ENCODE measurements around the gene DNAJC12.
"Not testable (repeated sequence)": the region's sequence is repeated elsewhere in the genome, so short reads cannot be mapped to it uniquely, and the experiment has no call there.

Gene DNAJC12

GRCh38 chr10:67763499-67764011, 74.4 kb downstream of the DNAJC12 start:
- peak; percentile 80 for DNase-seq
- Histone ChIP-seq H3K27me3 (ENCODE audit: insufficient read depth, low read depth, severe bottlenecking) (peaks cover 50% of the 10 kb centered on the region), H3K4me3 (ENCODE audit: low read depth, low read length) (peak overlapping the region; percentile 79), H3K9me3 (ENCODE audit: severe bottlenecking) (peaks cover 8% of the 10 kb centered on the region), H3K27ac (peak overlapping the region; percentile 72), H3K36me3 (no peaks in the 10 kb centered on the region; the same call in 1 of the 2 replicates)
- no peak for TF ChIP-seq CTCF (IDR thresholded peaks at IDR 0.05; ENCODE audit: low read depth, low read length)

- H3K27me3 ChIP-seq (ENCODE audit: insufficient read depth, low read depth, severe bottlenecking) = peaks cover 54% of the 10 kb centered on the region
- not testable (repeated sequence) for H3K27ac ChIP-seq; DNase-seq; H3K36me3 ChIP-seq; H3K9me3 ChIP-seq (ENCODE audit: severe bottlenecking)
- H3K4me3 ChIP-seq (ENCODE audit: low read depth, low read length) = peak overlapping the region; percentile 79
Observed at GRCh38 chr10:67762567-67762966, 75.4 kb downstream of the DNAJC12 start.

- Histone ChIP-seq H3K9me3 (ENCODE audit: severe bottlenecking) (peaks cover 8% of the 10 kb centered on the region), H3K27ac (no peak overlapping the region), H3K36me3 (no peaks in the 10 kb centered on the region; the same call in 1 of the 2 replicates), H3K27me3 (ENCODE audit: insufficient read depth, low read depth, severe bottlenecking) (peaks cover 62% of the 10 kb centered on the region), H3K4me3 (ENCODE audit: low read depth, low read length) (no peak overlapping the region)
- no peak for TF ChIP-seq CTCF (IDR thresholded peaks at IDR 0.05; ENCODE audit: low read depth, low read length)
- no peak for DNase-seq
Observed at GRCh38 chr10:67760272-67760671, 77.7 kb downstream of the DNAJC12 start.
